HG02885 (cell line): ENCODE measurements around the gene GABBR2.
"Not testable (repeated sequence)": the region's sequence is repeated elsewhere in the genome, so short reads cannot be mapped to it uniquely, and the experiment has no call there.

ENCODE experiments used
- ATAC-seq: cut with Tn5 transposase; IDR thresholded peaks from one replicate; pipeline ENCODE4 v1.9.1; 2021; ENCODE audit warnings: mild to moderate bottlenecking; ENCODE audit not compliant: unreplicated experiment, poor library complexity

The GABBR2 gene

GRCh38 chr9:98600631-98601030, 108.1 kb downstream of the GABBR2 start:
- no peak for ATAC-seq

DNA sequence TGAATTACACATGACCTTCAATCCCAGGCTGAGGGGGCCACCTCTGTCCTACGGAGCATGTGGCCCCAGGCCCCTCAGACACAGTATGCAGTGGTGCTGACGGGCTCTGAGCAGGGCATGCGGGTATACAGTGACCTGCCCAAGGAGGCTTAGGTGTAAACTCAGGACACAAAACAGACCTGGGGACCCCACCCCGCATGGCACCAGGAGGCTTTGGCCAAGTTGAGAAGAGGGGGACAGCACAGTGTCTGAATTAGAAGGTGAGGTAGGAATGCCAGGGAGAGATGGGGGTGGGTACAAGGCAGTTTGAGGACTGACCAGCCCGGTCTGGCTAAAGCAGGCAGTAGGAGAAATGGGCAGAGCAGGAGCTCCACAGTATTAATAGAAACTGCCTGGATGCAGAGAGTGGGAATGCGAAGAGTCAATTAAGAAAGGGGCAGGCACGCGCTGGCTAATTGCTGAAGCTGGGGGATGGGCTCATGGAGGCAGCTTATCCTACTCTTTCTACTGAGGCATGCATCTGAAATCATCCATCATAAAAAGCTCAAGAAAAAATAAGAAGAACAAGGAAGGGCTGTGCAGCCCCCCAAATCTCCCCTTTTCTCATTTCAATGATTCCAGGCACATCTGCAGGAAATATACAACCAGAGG, 109.0 kb downstream of the GABBR2 start:
- no peak for ATAC-seq

DNA sequence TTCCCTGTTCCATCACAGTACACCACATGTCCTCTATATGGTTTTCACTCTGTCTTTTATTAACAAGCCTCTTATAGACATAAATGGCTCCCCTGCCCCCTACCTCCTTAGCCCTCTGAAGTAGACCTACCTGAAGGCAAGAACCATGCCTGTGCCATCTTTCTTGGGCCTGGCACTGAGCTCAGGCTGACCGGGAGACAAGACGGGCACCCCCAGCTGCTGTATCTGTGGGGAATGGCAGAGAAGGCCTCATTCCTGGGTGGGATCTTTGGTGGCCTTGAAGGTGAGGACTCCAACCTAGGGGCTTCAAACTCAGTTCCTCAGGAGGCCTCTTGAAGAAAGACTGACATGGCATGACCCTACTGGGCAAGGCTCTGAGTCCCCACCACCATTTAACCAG, 109.9 kb downstream of the GABBR2 start:
- ATAC-seq = no peak

DNA sequence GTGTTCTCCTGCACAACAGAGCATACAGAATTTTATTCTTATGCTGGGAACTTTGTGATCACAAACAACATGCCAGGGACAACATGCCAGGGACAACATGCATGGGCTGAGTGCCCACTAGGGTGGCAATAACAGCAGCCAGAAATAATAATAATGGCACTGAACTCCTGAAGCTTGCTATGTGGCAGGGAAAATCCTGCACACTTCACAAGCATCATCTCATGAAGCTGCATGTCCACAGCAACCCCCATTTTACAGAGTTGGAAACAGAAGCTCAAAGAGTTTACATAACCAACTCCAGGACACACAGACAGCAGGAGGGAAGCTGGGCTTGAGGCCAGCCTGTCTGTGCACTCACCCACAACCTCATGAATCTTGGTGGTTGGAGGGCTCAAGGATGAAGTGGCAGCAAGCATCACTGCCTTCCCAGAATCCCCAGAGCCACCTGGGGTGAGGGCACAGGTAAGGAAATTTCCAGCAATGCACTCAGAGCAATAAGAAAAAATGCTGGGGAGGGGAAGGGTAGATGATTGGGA, 111.4 kb downstream of the GABBR2 start:
- ATAC-seq = no peak

GRCh38 chr9:98596486-98596885, 112.2 kb downstream of the GABBR2 start:
- no peak for ATAC-seq

DNA sequence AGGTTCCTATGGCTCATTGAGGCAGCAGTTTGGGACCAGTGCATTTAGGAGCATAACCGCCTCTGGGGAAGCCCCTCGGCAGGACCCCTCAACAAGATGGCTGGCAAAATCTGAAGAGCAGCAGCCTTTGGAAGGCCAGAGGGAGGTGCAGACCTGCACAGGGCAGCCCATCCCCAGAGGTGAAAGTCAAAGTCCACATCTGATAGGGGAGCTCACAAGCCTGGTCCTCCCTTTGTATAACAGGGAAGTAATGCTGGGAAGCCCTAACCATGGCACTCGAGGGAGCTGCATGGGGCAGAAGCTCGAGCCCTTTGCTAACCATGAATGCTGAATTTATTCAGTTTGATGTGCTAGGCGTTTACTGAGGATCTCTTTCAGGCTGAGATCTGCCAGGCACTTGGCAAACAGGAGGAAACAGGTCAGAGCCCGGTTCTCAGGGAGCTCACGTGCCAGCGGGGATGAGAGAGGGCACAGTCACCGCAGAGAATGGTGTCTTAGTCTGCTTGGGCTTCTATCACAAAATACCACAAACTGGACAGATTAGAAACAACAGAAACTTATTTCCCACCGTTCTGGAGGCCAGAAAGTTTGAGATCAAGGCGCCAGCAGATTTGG, 114.1 kb downstream of the GABBR2 start:
- no peak for ATAC-seq

DNA sequence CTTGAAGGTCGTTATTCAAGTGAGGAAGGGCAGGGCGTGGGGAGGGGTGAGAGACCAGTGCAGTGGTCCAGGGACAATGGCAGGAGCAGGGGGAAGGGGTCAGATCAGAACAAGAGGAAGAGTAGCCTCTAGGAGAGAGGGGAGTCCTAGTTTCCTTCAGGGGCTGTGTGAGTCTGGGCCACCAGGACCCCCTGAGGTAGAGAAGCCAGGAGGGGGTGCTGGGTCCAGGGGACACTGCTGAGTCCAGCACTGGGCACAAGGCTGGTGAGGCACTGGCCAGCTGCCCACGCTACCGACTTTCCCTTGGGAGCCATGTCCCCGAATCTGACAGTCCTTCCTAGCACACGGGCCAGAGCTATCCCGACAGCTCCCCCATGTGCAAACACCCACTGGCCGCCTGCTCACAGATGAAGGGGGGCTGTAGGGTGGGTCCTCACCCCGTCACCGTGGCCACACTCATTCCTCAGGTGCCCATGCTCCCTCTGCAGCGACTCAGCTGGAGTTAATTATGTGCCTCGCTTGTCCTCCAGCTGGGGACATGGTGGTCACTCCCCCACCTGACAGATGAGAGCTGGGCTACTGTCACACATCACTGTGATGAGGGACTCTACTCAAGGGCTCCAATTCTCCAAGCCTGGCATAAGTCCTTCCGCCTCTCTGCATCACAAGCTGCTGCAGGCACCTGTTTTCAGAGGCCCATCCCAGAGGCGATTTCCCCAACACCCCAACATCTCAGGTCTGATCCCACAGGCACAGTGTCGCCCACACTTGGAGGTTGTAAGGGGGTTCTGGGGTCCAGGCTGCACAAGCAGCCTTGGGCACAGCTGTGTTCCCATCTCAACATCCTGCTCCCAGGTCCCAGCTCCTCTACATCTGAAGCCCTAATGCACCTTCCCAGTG, 115.1 kb downstream of the GABBR2 start:
- no peak for ATAC-seq

DNA sequence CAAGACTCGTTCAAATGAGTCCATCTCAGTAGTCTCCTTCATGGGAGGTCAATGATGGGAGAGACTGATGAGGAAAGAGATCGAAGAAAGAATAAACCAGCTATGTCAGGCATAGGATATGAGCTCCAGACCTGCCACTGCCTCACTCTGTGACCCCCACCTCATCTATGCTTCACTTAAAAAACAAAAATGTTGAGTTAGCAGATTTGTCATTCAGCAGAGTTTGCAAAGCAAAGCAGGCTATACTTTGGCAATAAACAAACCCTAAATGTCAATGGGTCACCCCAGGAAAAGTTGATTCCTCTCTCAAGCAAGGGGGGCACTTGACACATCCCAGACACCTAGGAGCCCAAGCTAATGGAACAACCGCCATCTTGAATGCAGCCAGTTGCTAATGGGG, 117.0 kb downstream of the GABBR2 start:
- ATAC-seq = no peak

DNA sequence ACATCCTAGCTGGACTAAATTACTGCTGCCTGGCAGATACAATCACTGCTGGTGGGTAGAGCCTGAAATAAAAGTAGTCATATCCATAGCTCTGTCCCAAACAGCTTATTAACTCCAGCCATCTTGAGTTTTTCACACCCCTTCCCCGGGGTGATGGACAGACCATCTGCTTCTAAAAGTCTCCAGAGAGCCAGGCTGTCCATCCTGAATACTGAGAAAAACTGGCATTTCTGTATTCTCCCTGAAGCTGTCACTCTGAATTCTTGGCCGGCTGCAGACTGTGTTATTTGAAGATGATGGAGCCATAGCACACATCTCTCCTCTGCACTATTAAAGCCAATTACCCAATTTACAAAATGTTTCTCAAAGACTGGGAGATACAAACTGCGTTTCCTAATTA, 118.6 kb downstream of the GABBR2 start:
- no peak for ATAC-seq

DNA sequence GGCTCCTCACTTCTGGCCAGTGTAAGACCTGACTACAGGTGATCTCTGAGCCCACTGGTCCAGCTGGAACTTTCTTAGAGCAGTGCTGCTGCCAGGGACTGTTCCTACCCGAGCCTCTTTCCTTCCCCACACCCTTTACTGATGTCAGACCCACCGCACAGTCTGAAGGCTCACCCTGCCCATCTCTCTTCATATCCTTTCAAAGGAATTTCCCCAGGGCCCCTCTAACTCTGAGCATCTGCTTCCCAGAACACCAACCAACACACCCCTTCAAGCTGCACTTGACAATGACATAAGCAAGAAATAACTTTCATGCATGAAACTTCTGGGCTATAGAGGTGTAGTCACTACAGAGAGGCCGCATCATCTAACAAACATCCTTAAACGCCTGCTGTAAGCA, 119.6 kb downstream of the GABBR2 start:
- ATAC-seq = no peak

DNA sequence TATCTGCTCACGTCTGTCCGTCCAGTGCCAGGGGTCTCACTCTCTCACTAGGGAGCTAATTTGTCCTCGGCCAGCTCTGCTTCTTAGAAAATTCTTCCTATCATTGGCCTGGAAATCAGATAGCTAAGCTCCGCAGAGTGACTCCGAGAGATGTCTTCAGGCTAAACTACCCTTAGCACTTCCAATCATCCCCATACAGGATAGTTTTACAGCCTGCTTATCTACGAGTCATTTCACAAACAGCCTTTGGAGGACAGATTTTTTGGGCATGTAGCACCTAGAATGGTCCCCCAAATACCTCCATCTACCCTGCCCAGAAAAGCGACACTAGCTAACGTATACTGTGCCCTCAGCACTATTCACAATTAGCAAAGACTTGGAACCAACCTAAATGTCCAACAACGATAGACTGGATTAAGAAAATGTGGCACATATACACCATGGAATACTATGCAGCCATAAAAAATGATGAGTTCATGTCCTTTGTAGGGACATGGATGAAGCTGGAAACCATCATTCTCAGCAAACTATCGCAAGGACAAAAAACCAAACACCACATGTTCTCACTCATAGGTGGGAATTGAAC, 123.8 kb downstream of the GABBR2 start:
- ATAC-seq = not testable (repeated sequence)

- no peak for ATAC-seq
These were observed 124.7 kb downstream of the GABBR2 start for GRCh38 chr9:98584059-98584458.

- no peak for ATAC-seq
These were observed 125.3 kb downstream of the GABBR2 start for GRCh38 chr9:98583417-98583816.

- ATAC-seq = no peak
These were observed 127.8 kb downstream of the GABBR2 start for GRCh38 chr9:98580956-98581355.

DNA sequence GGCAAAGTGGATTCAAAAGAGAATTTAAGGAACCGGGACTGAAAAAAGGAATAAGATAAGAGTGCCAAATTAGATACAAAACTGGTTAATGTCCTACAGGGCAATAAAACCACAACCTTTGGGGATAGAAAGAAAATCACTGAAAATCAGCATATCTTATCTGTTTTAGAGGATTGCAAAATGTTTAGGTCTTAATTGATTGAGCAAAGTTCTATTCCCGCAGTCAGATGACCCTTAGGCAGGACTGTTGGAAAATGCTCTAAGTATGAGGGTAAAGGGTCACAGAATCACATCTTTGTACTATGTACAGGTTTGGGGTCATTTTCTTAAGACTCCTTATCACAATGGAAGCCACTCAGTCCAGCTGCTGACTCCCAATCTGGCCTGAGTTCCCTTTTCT, 129.0 kb downstream of the GABBR2 start:
- no peak for ATAC-seq

DNA sequence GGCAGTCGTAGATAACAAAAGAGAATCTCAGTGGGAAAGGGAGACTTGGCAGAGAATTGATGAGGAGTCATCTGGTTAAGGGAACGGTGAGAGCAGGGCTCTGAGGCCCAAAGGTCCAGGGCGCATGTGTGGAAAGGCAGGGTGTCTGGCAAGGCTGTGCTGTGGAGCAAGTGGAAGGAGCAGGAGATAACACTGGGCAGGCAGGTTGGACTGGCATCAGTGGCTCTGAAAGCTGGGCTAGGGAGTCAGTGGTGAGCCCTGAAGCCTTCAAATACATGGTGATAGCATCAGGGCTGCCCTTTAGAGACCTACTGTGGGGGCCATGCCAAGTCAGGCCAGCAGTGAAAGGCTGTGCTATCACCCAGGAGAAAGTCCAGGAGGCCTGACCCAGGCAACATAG, 131.3 kb downstream of the GABBR2 start:
- no peak for ATAC-seq

DNA sequence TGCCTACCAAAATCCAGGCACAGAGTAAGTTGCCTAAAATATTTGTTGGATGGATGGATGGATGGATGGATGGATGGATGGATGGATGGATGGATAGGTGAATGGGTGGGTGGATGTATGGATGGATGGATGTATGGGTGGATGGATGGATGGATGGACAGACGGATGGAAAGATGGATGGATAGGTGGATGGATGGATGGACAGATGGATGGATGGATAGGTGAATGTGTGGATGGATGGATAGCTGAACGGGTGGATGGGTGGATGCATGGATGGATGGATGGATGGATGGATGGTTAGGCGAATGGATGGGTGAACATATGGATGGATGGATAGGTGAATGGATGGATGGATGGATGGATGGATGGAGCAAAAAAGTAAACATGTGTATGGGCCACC, 131.9 kb downstream of the GABBR2 start:
- ATAC-seq = no peak

DNA sequence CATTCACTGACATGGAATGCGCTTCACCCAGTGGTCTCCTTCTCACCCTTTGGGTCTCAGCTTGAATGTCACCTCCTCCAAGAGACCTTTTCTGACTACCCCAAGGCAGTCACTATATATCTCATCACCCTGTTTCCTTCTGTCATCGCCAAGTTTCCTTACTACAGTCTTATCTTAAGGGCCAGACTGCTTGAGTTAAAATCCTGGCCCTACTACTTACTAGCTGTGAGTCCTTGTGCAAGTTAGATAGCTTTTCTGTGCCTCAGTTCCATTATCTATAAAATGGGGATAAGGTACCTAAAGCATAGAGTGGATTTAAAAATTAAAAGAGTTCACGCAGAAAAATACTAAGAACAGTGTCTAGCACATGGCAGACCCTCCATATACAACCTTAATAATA, 132.4 kb downstream of the GABBR2 start:
- no peak for ATAC-seq

- peak; percentile 82 for ATAC-seq
These were observed 133.1 kb downstream of the GABBR2 start for GRCh38 chr9:98575379-98576346.
